ENCODE measurements around the gene KNDC1.

- TF ChIP-seq TEAD2 (CRISPR knock-in tag; IDR thresholded peaks at IDR 0.05) (no peak), HES4 (CRISPR knock-in tag; IDR thresholded peaks at IDR 0.05; ENCODE audit: borderline replicate concordance) (no peak), ZKSCAN8 (CRISPR knock-in tag; IDR thresholded peaks at IDR 0.05; ENCODE audit: borderline replicate concordance) (no peak)
These were observed 2.3 kb downstream of the KNDC1 start for GRCh38 chr10:133162178-133162909.

All from HepG2 (cell line).